HL-60 (cell line): ENCODE data around the gene ZNF521.

ENCODE experiments used
- CTCF ChIP-seq: IDR thresholded peaks from one replicate; pipeline ENCODE4 v1.5.1; 2011; ENCODE audit warnings: low read length, control low read depth, inconsistent platforms; ENCODE audit not compliant: insufficient read depth
- GABPA ChIP-seq: IDR thresholded peaks from 2 replicates; pipeline ENCODE4 v1.6.1; 2012; ENCODE audit warnings: low read depth
- POLR2AphosphoS5 ChIP-seq: IDR thresholded peaks from 2 replicates; pipeline ENCODE4 v1.6.1; 2012; ENCODE audit warnings: low read depth
- SPI1 ChIP-seq: IDR thresholded peaks from 2 replicates; pipeline ENCODE4 v1.6.1; 2012; ENCODE audit warnings: low read depth, mild to moderate bottlenecking, borderline replicate concordance
- TF ChIP-seq, protein P1 (sequence below): IDR thresholded peaks from 2 replicates; pipeline ENCODE4 v1.6.1; 2012; ENCODE audit warnings: low read depth; ENCODE audit not compliant: insufficient replicate concordance

- TF ChIP-seq CTCF (no peak), POLR2AphosphoS5 (no peak), SPI1 (no peak), GABPA (no peak)
- TF ChIP-seq, protein P1, sequence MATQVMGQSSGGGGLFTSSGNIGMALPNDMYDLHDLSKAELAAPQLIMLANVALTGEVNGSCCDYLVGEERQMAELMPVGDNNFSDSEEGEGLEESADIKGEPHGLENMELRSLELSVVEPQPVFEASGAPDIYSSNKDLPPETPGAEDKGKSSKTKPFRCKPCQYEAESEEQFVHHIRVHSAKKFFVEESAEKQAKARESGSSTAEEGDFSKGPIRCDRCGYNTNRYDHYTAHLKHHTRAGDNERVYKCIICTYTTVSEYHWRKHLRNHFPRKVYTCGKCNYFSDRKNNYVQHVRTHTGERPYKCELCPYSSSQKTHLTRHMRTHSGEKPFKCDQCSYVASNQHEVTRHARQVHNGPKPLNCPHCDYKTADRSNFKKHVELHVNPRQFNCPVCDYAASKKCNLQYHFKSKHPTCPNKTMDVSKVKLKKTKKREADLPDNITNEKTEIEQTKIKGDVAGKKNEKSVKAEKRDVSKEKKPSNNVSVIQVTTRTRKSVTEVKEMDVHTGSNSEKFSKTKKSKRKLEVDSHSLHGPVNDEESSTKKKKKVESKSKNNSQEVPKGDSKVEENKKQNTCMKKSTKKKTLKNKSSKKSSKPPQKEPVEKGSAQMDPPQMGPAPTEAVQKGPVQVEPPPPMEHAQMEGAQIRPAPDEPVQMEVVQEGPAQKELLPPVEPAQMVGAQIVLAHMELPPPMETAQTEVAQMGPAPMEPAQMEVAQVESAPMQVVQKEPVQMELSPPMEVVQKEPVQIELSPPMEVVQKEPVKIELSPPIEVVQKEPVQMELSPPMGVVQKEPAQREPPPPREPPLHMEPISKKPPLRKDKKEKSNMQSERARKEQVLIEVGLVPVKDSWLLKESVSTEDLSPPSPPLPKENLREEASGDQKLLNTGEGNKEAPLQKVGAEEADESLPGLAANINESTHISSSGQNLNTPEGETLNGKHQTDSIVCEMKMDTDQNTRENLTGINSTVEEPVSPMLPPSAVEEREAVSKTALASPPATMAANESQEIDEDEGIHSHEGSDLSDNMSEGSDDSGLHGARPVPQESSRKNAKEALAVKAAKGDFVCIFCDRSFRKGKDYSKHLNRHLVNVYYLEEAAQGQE, result no peak
Observed at GRCh38 chr18:25352629-25353005, 651 bp upstream of the ZNF521 start.
